ENCODE measurements around the gene NCKAP1.
"Not testable (repeated sequence)": the region's sequence is repeated elsewhere in the genome, so short reads cannot be mapped to it uniquely, and the experiment has no call there.

NCKAP1 gene

DNA sequence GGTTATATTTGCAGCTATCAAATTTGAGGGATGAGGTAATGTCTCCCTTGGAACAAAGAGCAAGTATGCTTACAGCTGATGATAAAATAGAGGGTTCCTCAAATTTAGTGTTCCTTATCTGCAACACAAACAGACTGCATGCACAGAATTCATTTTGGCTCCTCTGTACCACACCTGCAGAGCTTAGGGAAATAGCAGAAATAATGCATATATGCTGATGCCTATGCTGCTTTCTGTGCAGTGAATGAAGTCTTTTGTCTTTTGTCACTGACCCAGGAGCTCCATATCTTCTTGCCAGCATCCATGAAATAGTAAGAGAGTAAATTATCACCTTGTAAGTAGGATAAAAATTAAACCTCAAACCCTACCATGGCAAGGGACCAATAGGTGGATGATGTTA, 69.8 kb downstream of the NCKAP1 start:
- Histone ChIP-seq H3K79me2 (ENCODE audit: control insufficient read depth, insufficient read depth, low read length, poor library complexity) (no peaks in the 10 kb centered on the region), H2BK120ac (ENCODE audit: insufficient read depth, low read length, poor library complexity) (no peak overlapping the region), H2BK5ac (ENCODE audit: low read depth, low read length, poor library complexity) (no peak overlapping the region), H3K4me1 (ENCODE audit: control insufficient read depth in 1 of 2, insufficient read depth in 2 of 2, low read length in 2 of 2) (no peaks in the 10 kb centered on the region), H4K91ac (ENCODE audit: low read depth, low read length) (no peak overlapping the region), H3K27ac (ENCODE audit: low read depth, low read length) (no peak overlapping the region), H4K8ac (ENCODE audit: low read depth, low read length) (no peak overlapping the region), H2AK5ac (ENCODE audit: low read length) (no peak overlapping the region), H2BK12ac (ENCODE audit: low read length) (no peak overlapping the region), H3K27me3 (ENCODE audit: insufficient read depth, low read length) (no peaks in the 10 kb centered on the region), H3K4ac (ENCODE audit: low read depth, low read length) (no peak overlapping the region), H4K12ac (ENCODE audit: low read depth, low read length) (no peak overlapping the region), H3K9ac (ENCODE audit: low read length) (no peak overlapping the region), H3K79me1 (ENCODE audit: low read length) (no peaks in the 10 kb centered on the region), H3K14ac (ENCODE audit: low read length) (no peak overlapping the region), H3K18ac (ENCODE audit: low read length) (no peak overlapping the region), H2AFZ (ENCODE audit: insufficient read depth, low read length, poor library complexity) (no peak overlapping the region), H3K4me2 (ENCODE audit: low read length) (no peak overlapping the region), H3K23ac (ENCODE audit: low read length) (no peak overlapping the region), H3K9me3 (ENCODE audit: insufficient read depth, low read depth, low read length) (no peaks in the 10 kb centered on the region), H3K36me3 (ENCODE audit: control insufficient read depth in 1 of 2, insufficient read depth in 2 of 2, low read length in 2 of 2) (peaks cover 2 to 7% of the 10 kb centered on the region in 2 experiments), H3K4me3 (ENCODE audit: low read depth, low read length) (no peak overlapping the region)
- DNase-seq: no peak

DNA sequence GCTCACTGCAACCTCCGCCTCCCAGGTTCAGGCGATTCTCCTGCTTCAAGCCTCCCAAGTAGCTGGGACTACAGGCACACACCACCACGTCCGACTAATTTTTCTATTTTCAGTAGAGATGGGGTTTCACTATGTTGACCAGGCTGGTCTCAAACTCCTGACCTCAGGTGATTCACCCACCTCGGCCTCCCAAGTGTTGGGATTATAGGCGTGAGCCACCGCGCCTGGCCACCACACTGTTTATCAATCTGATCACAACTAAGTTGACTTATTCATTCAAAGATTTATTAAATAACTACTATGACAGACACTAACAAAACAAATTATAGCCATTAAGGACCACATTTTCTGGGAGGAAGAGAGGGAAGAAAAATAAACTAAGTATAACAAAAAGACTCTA, 71.9 kb downstream of the NCKAP1 start:
- H3K4me2 ChIP-seq (ENCODE audit: low read length); H2BK120ac ChIP-seq (ENCODE audit: insufficient read depth, low read length, poor library complexity); H4K91ac ChIP-seq (ENCODE audit: low read depth, low read length); H2AK5ac ChIP-seq (ENCODE audit: low read length); H3K14ac ChIP-seq (ENCODE audit: low read length); H2AFZ ChIP-seq (ENCODE audit: insufficient read depth, low read length, poor library complexity); H3K9me3 ChIP-seq (ENCODE audit: insufficient read depth, low read depth, low read length); H4K8ac ChIP-seq (ENCODE audit: low read depth, low read length); H3K36me3 ChIP-seq (ENCODE audit: control insufficient read depth in 1 of 2, insufficient read depth in 2 of 2, low read length in 2 of 2); H2BK12ac ChIP-seq (ENCODE audit: low read length); H3K79me1 ChIP-seq (ENCODE audit: low read length); H2BK5ac ChIP-seq (ENCODE audit: low read depth, low read length, poor library complexity); H3K4ac ChIP-seq (ENCODE audit: low read depth, low read length); H3K27ac ChIP-seq (ENCODE audit: low read depth, low read length); H3K79me2 ChIP-seq (ENCODE audit: control insufficient read depth, insufficient read depth, low read length, poor library complexity); H3K23ac ChIP-seq (ENCODE audit: low read length); H3K4me1 ChIP-seq (ENCODE audit: control insufficient read depth in 1 of 2, insufficient read depth in 2 of 2, low read length in 2 of 2); H3K27me3 ChIP-seq (ENCODE audit: insufficient read depth, low read length); H3K4me3 ChIP-seq (ENCODE audit: low read depth, low read length); H4K12ac ChIP-seq (ENCODE audit: low read depth, low read length); DNase-seq; H3K18ac ChIP-seq (ENCODE audit: low read length); H3K9ac ChIP-seq (ENCODE audit: low read length): not testable (repeated sequence)
- no CpG with 5 or more reads among the region's 8 CpGs for WGBS (ENCODE audit: extremely low coverage, insufficient coverage, insufficient read length)

DNA sequence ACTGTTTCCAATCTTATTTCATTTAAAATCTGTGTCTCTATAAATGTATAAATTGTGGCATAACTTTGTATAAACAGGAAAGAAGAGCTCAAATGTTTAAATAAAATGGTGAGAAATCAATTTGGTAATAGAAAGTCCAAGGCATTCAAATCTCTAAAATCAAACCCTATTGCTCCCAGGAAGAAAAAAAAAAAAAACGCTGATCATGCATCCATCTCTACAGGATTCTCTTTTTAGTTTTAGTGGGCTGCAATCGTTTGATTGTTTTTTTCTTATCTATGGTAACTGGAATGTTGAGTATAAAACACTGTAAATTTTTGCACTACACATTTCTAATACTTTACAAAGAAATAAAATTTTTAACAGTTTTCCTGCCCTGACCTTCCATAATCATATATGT, 75.6 kb downstream of the NCKAP1 start:
- no peak overlapping the region for H2BK5ac ChIP-seq (ENCODE audit: low read depth, low read length, poor library complexity)
- H3K23ac ChIP-seq (ENCODE audit: low read length): no peak overlapping the region
- no peaks in the 10 kb centered on the region for H3K27me3 ChIP-seq (ENCODE audit: insufficient read depth, low read length)
- no peak overlapping the region for H4K91ac ChIP-seq (ENCODE audit: low read depth, low read length)
- H3K36me3 ChIP-seq (ENCODE audit: control insufficient read depth in 1 of 2, insufficient read depth in 2 of 2, low read length in 2 of 2): peaks cover 2 to 5% of the 10 kb centered on the region in 2 experiments
- H3K4ac ChIP-seq (ENCODE audit: low read depth, low read length): no peak overlapping the region
- H4K8ac ChIP-seq (ENCODE audit: low read depth, low read length): no peak overlapping the region
- H2BK12ac ChIP-seq (ENCODE audit: low read length): no peak overlapping the region
- H3K4me3 ChIP-seq (ENCODE audit: low read depth, low read length): no peak overlapping the region
- no peak overlapping the region for H3K18ac ChIP-seq (ENCODE audit: low read length)
- no peaks in the 10 kb centered on the region for H3K9me3 ChIP-seq (ENCODE audit: insufficient read depth, low read depth, low read length)
- H3K79me1 ChIP-seq (ENCODE audit: low read length): no peaks in the 10 kb centered on the region
- WGBS (ENCODE audit: extremely low coverage, insufficient coverage, insufficient read length): no CpG with 5 or more reads among the region's 2 CpGs
- no peak overlapping the region for H2BK120ac ChIP-seq (ENCODE audit: insufficient read depth, low read length, poor library complexity)
- H2AFZ ChIP-seq (ENCODE audit: insufficient read depth, low read length, poor library complexity): no peak overlapping the region
- no peak overlapping the region for H3K27ac ChIP-seq (ENCODE audit: low read depth, low read length)
- no peak overlapping the region for H3K14ac ChIP-seq (ENCODE audit: low read length)
- DNase-seq: no peak
- no peak overlapping the region for H3K4me2 ChIP-seq (ENCODE audit: low read length)
- no peaks in the 10 kb centered on the region for H3K79me2 ChIP-seq (ENCODE audit: control insufficient read depth, insufficient read depth, low read length, poor library complexity)
- H3K4me1 ChIP-seq (ENCODE audit: control insufficient read depth in 1 of 2, insufficient read depth in 2 of 2, low read length in 2 of 2): no peaks in the 10 kb centered on the region
- no peak overlapping the region for H4K12ac ChIP-seq (ENCODE audit: low read depth, low read length)
- H2AK5ac ChIP-seq (ENCODE audit: low read length): no peak overlapping the region
- H3K9ac ChIP-seq (ENCODE audit: low read length): no peak overlapping the region

DNA sequence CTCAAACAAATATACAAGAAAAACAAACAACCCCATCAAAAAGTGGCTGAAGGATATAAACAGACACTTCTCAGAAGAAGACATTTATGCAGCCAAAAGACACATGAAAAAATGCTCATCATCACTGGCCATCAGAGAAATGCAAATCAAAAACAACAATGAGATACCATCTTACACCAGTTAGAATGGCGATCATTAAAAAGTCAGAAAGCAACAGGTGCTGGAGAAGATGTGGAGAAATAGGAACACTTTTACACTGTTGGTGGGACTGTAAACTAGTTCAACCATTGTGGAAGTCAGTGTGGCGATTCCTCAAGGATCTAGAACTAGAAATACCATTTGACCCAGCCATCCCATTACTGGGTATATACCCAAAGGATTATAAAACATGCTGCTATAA, 77.4 kb downstream of the NCKAP1 start:
- not testable (repeated sequence) for H2AK5ac ChIP-seq (ENCODE audit: low read length); H3K18ac ChIP-seq (ENCODE audit: low read length); H3K4ac ChIP-seq (ENCODE audit: low read depth, low read length); H3K9ac ChIP-seq (ENCODE audit: low read length); H3K27me3 ChIP-seq (ENCODE audit: insufficient read depth, low read length); H2BK120ac ChIP-seq (ENCODE audit: insufficient read depth, low read length, poor library complexity); H4K8ac ChIP-seq (ENCODE audit: low read depth, low read length); H3K4me3 ChIP-seq (ENCODE audit: low read depth, low read length); DNase-seq; H2AFZ ChIP-seq (ENCODE audit: insufficient read depth, low read length, poor library complexity); H3K9me3 ChIP-seq (ENCODE audit: insufficient read depth, low read depth, low read length); H2BK12ac ChIP-seq (ENCODE audit: low read length); H3K36me3 ChIP-seq (ENCODE audit: control insufficient read depth in 1 of 2, insufficient read depth in 2 of 2, low read length in 2 of 2); H3K79me2 ChIP-seq (ENCODE audit: control insufficient read depth, insufficient read depth, low read length, poor library complexity); H3K79me1 ChIP-seq (ENCODE audit: low read length); H3K27ac ChIP-seq (ENCODE audit: low read depth, low read length); H3K14ac ChIP-seq (ENCODE audit: low read length); H3K4me1 ChIP-seq (ENCODE audit: control insufficient read depth in 1 of 2, insufficient read depth in 2 of 2, low read length in 2 of 2); H4K91ac ChIP-seq (ENCODE audit: low read depth, low read length); H3K4me2 ChIP-seq (ENCODE audit: low read length); H4K12ac ChIP-seq (ENCODE audit: low read depth, low read length); H2BK5ac ChIP-seq (ENCODE audit: low read depth, low read length, poor library complexity); H3K23ac ChIP-seq (ENCODE audit: low read length)
- WGBS (ENCODE audit: extremely low coverage, insufficient coverage, insufficient read length): no CpG with 5 or more reads among the region's 2 CpGs

DNA sequence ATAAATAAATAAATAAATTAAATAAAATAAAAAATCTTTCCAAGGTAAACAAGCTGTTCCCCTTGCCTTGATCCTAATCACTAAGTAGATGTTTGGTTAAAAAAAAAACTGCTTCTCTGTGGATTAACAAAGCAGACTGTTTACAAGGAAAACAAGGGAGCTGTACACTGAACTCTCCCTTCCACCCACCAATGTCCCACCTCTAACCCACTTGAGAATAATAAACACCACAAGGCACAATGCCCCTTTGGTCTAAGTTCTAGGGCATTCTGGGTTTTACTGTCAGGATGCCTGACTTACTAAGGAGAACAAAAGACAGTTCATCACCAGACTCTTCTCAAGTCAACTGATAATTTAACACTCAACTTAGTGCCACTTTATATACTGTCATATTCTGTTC, 83.5 kb downstream of the NCKAP1 start:
- H3K27me3 ChIP-seq (ENCODE audit: insufficient read depth, low read length): no peaks in the 10 kb centered on the region
- no peak for DNase-seq
- no peaks in the 10 kb centered on the region for H3K79me1 ChIP-seq (ENCODE audit: low read length)
- H2BK5ac ChIP-seq (ENCODE audit: low read depth, low read length, poor library complexity): no peak overlapping the region
- H3K27ac ChIP-seq (ENCODE audit: low read depth, low read length): no peak overlapping the region
- no peak overlapping the region for H3K4ac ChIP-seq (ENCODE audit: low read depth, low read length)
- H3K9me3 ChIP-seq (ENCODE audit: insufficient read depth, low read depth, low read length): no peaks in the 10 kb centered on the region
- no peaks in the 10 kb centered on the region for H3K4me1 ChIP-seq (ENCODE audit: control insufficient read depth in 1 of 2, insufficient read depth in 2 of 2, low read length in 2 of 2)
- H3K9ac ChIP-seq (ENCODE audit: low read length): no peak overlapping the region
- H4K12ac ChIP-seq (ENCODE audit: low read depth, low read length): no peak overlapping the region
- H3K18ac ChIP-seq (ENCODE audit: low read length): no peak overlapping the region
- H3K36me3 ChIP-seq (ENCODE audit: control insufficient read depth in 1 of 2, insufficient read depth in 2 of 2, low read length in 2 of 2): peaks cover 10% of the 10 kb centered on the region in 2 experiments
- H3K79me2 ChIP-seq (ENCODE audit: control insufficient read depth, insufficient read depth, low read length, poor library complexity): no peaks in the 10 kb centered on the region
- H4K91ac ChIP-seq (ENCODE audit: low read depth, low read length): no peak overlapping the region
- H4K8ac ChIP-seq (ENCODE audit: low read depth, low read length): no peak overlapping the region
- H2AK5ac ChIP-seq (ENCODE audit: low read length): no peak overlapping the region
- no peak overlapping the region for H3K14ac ChIP-seq (ENCODE audit: low read length)
- H3K4me3 ChIP-seq (ENCODE audit: low read depth, low read length): no peak overlapping the region
- H3K4me2 ChIP-seq (ENCODE audit: low read length): no peak overlapping the region
- H2AFZ ChIP-seq (ENCODE audit: insufficient read depth, low read length, poor library complexity): no peak overlapping the region
- H3K23ac ChIP-seq (ENCODE audit: low read length): no peak overlapping the region
- no peak overlapping the region for H2BK120ac ChIP-seq (ENCODE audit: insufficient read depth, low read length, poor library complexity)
- H2BK12ac ChIP-seq (ENCODE audit: low read length): no peak overlapping the region

Measured in trophoblast cell (in vitro differentiated cells and primary cell).